ENCODE measurements around the gene KRTAP13-4.
A peak's percentile ranks its signal among the peaks of the same experiment; 100 is the strongest.

The KRTAP13-4 gene, protein sequence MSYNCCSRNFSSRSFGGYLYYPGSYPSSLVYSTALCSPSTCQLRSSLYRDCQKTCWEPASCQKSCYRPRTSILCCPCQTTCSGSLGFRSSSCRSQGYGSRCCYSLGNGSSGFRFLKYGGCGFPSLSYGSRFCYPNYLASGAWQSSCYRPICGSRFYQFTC

DNA sequence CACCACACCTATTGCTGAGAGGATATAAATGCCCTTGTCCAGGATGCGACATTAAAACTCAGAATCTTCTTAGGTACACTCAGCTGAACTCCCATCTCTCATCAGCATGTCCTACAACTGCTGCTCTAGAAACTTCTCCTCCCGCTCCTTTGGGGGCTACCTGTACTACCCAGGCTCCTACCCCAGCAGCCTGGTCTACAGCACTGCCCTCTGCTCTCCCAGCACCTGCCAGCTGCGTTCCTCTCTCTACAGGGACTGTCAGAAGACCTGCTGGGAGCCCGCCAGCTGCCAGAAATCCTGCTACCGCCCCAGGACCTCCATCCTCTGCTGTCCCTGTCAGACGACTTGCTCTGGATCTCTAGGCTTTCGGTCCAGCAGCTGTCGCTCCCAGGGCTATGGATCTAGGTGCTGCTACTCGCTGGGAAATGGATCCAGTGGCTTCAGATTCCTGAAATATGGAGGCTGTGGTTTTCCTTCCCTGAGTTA is at the start of gene KRTAP13-4:
Gene KRTAP13-4, plus strand, starts transcription at position 51 of the 486 bp plus-strand sequence. Its CDS starts 56 bp downstream, at position 107.
- DNase-seq (ENCODE audit: extremely low read depth, insufficient read length) = no peak
- Histone ChIP-seq H3K4me3 (replicated peaks; ENCODE audit: low read depth, low read length) (no peak within 1 kb of the TSS), H3K36me3 (ENCODE audit: control insufficient read depth, insufficient read depth, low read length) (no peaks in the 10 kb centered on the region), H3K27me3 (replicated peaks; ENCODE audit: control insufficient read depth, insufficient read depth, low read length) (no peaks in the 10 kb centered on the region)
- no peak for TF ChIP-seq CTCF (IDR thresholded peaks at IDR 0.05; ENCODE audit: insufficient read depth, low read length, poor library complexity, severe bottlenecking)

- H3K4me3 ChIP-seq (replicated peaks; ENCODE audit: low read depth, low read length) = no peak overlapping the region
- TF ChIP-seq CTCF (IDR thresholded peaks at IDR 0.05; ENCODE audit: insufficient read depth, low read length, poor library complexity, severe bottlenecking) = no peak
- no peaks in the 10 kb centered on the region for H3K36me3 ChIP-seq (ENCODE audit: control insufficient read depth, insufficient read depth, low read length)
- no peak for DNase-seq (ENCODE audit: extremely low read depth, insufficient read length)
- H3K27me3 ChIP-seq (replicated peaks; ENCODE audit: control insufficient read depth, insufficient read depth, low read length) = no peaks in the 10 kb centered on the region
Measured at GRCh38 chr21:30382201-30382600, 47.8 kb upstream of the KRTAP13-4 start.

DNA sequence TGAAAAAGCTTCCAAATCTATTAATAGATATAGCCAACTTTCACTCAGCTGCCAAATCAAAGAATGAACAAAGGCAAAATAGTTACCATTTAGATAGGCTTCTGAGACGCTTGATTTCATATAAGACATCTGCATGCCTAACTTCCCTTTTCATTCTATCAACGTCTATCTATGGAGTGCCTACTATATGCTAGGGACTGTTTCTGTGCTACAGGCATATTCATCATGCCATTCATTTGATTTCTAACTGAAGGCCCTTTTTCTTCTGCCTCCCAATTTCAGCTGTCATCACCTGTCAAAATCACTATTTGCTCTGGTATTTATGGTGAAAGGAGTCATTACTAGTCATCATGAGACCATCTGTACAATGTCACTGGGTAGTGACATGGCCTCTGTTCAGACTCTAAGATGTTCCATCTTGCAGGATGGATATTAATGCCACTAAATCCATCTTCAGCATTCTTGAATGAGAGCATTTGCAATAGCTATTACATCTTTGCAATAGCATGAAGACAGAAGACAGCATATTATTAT is 38.5 kb upstream of the KRTAP13-4 start:
- H3K27me3 ChIP-seq (replicated peaks; ENCODE audit: control insufficient read depth, insufficient read depth, low read length) = no peaks in the 10 kb centered on the region
- TF ChIP-seq CTCF (IDR thresholded peaks at IDR 0.05; ENCODE audit: insufficient read depth, low read length, poor library complexity, severe bottlenecking) = no peak
- H3K4me3 ChIP-seq (replicated peaks; ENCODE audit: low read depth, low read length) = no peak overlapping the region
- no peak for DNase-seq (ENCODE audit: extremely low read depth, insufficient read length)
- no peaks in the 10 kb centered on the region for H3K36me3 ChIP-seq (ENCODE audit: control insufficient read depth, insufficient read depth, low read length)

DNA sequence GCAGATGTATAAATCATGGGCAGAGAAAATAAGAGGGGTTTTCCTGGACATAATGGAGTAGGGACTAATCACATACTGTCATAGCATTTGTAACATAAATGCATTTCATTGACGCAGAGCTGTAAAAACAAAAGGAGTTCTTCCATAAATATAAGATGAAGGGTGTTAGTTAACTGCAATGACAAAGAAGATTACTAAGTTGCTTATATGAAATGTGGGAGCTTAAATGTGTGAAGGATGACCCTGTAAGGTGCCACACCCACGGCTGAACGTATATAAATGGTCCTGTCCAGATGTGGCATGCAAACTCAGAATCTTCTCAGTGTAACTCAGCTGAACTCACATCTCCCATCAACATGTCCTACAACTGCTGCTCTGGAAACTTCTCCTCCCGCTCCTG is 34.3 kb upstream of the KRTAP13-4 start, which contains the start of gene KRTAP13-1:
Gene KRTAP13-1, plus strand, starts transcription at position 301 of the 400 bp plus-strand sequence. Its CDS starts 56 bp downstream, at position 357.
- Histone ChIP-seq H3K27me3 (replicated peaks; ENCODE audit: control insufficient read depth, insufficient read depth, low read length) (no peaks in the 10 kb centered on the region), H3K4me3 (replicated peaks; ENCODE audit: low read depth, low read length) (no peak within 1 kb of the TSS), H3K36me3 (ENCODE audit: control insufficient read depth, insufficient read depth, low read length) (no peaks in the 10 kb centered on the region)
- no peak for TF ChIP-seq CTCF (IDR thresholded peaks at IDR 0.05; ENCODE audit: insufficient read depth, low read length, poor library complexity, severe bottlenecking)
- DNase-seq (ENCODE audit: extremely low read depth, insufficient read length) = no peak

GRCh38 chr21:30408782-30409494 is 21.1 kb upstream of the KRTAP13-4 start:
- H3K4me3 ChIP-seq (replicated peaks; ENCODE audit: low read depth, low read length) = no peak overlapping the region
- TF ChIP-seq CTCF (IDR thresholded peaks at IDR 0.05; ENCODE audit: insufficient read depth, low read length, poor library complexity, severe bottlenecking) = peak; percentile 29
- no peaks in the 10 kb centered on the region for H3K36me3 ChIP-seq (ENCODE audit: control insufficient read depth, insufficient read depth, low read length)

More at GRCh38 chr21:30408782-30409494, 21.1 kb upstream of the KRTAP13-4 start:
- DNase-seq (ENCODE audit: extremely low read depth, insufficient read length) = no peak
- H3K27me3 ChIP-seq (replicated peaks; ENCODE audit: control insufficient read depth, insufficient read depth, low read length) = no peaks in the 10 kb centered on the region
